NCI-H2107 treated with DMSO at 0.1 percent for 48 hours (cell line): ENCODE results near the gene FBXL5.

Experiments
- DNase-seq: peaks from one replicate; lab custom pipeline; 2025; ENCODE audit not compliant: unreplicated experiment; lab: John Stamatoyannopoulos, UW

The FBXL5 gene

DNA sequence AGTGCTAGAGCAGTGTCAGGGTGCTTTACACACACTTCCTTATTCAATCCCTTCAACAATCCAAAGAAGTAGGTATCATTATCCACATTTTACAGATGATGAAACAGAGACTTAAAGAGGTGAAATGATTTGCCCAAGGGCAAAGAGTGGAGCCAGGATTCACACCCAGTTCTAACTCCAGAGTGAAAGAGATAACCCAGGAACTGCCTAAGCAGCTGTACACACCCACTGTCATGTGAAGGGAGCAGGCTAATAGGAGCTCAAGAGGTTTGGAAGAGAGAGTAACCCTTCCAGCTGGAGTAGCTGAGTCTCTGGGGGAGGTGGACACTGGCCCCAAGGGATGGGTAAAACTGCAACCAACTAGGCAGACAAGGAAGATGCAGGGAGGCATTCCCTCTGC is 92.5 kb downstream of the FBXL5 start:
- no peak for DNase-seq

- no peak for DNase-seq
Observed at GRCh38 chr4:15562114-15562513, 93.0 kb downstream of the FBXL5 start.

DNA sequence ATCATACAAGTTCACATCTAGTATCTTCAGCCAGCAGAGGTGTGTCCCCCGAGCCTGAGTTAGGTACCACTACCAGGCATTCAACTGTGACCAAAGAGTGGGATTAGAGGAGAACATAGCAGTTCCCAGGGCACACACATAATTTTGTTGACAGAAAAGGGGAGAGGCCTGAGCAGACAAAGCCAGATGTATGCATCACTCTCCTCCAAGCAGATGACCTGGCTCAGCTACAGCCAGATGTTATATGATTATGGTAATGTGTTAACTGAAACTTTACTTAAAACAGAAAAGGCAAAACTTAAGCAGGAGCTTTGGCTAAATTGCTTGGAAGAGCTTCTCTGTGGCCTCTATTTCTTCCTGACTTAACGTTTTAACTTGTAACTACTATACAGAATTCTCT is 96.6 kb downstream of the FBXL5 start:
- DNase-seq, result no peak

DNA sequence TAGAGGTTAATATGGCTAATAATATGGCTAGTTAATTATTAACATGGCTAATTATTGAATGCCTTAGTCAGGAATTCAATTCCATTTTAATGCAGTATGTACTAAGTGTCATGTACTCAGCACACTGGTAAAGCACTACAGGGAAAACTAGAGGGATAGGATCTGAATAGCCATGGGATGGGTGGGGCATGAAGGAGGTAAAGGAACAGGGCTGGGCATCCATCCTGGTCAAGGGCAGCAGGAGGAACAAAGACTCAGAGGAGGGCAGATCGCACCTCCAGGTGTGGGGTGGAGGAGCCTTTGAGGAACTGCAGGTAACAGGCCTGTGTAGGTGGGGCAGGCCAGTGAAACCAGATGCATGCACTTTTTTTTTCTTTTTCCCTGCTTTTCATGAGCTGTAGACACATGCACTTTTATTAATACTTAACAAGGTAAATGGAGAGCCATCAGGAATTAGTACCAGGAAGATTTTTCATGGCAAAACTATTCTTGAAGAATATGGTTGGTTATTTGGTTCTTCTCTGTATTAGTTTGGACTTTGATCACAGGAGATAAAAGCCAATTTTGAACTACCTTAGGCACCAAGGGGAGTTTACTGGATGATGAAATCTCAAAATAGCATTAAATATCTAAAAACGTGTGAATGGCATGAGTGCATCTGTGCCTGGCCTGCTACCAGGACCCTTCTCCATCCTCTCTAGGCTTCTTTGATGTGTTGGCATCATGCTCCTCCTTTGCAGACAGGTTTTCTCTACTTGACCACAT is 97.2 kb downstream of the FBXL5 start:
- no peak for DNase-seq

GRCh38 chr4:15556511-15557092 is 98.6 kb downstream of the FBXL5 start:
- DNase-seq, result no peak
